Vagina (tissue), 2 donors: ENCODE results near the gene ROM1.

Experiments used
- POLR2A ChIP-seq, 2 donors: fragments of 450-650 bp; IDR thresholded peaks; one replicate each; pipeline ENCODE4 v1.6.1; 2017; ENCODE audit warnings: antibody characterized with exemption in 2 of 2, mild to moderate bottlenecking in 2 of 2, moderate library complexity in 2 of 2
- TF ChIP-seq, protein P1 (sequence below), 3 experiments: fragments of 450-650 bp in 2 of 3; fragments of 200-600 bp in 1 of 3; sonication (generic) in 1 of 3; IDR thresholded peaks; one replicate each; pipeline ENCODE4 v1.5.1; 2017 to 2019; ENCODE audit warnings: antibody characterized with exemption in 3 of 3, mild to moderate bottlenecking in 2 of 3, moderate library complexity in 2 of 3

DNA sequence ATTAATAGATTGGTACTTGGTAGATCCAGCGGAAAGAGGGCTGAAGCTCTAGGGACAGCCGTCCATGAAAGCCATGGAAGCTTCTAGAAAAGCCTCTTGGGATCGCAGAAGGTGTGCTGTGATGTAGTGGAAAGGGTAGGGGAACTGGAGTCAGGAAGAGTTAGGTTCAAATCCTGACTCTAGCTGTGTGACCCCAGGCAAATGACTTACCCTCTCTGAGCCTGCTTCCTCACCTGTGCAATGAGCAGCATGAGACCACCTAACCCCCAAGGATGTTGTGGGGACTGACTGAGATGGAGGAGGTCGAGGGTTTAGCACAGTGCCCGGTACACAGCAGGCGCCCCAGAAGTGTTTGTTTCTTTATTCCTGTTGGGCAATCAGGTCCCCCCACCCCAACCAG lies 2.7 kb upstream of the ROM1 start:
- TF ChIP-seq, protein P1, sequence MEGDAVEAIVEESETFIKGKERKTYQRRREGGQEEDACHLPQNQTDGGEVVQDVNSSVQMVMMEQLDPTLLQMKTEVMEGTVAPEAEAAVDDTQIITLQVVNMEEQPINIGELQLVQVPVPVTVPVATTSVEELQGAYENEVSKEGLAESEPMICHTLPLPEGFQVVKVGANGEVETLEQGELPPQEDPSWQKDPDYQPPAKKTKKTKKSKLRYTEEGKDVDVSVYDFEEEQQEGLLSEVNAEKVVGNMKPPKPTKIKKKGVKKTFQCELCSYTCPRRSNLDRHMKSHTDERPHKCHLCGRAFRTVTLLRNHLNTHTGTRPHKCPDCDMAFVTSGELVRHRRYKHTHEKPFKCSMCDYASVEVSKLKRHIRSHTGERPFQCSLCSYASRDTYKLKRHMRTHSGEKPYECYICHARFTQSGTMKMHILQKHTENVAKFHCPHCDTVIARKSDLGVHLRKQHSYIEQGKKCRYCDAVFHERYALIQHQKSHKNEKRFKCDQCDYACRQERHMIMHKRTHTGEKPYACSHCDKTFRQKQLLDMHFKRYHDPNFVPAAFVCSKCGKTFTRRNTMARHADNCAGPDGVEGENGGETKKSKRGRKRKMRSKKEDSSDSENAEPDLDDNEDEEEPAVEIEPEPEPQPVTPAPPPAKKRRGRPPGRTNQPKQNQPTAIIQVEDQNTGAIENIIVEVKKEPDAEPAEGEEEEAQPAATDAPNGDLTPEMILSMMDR (IDR thresholded peaks at IDR 0.05): no peak
- no peak for TF ChIP-seq POLR2A (IDR thresholded peaks at IDR 0.05)
